Stimulated activated CD4-positive, alpha-beta T cell treated with anti-CD3 and anti-CD28 coated beads, Interleukin-15, amount 100 ng/mL, for 48 hours (primary cell): ENCODE results near the gene NFIA.

Experiments used
- DNase-seq, 2 donors: peaks; one replicate each; pipeline ENCODE4 v3.0.0-alpha.2; 2020; ENCODE audit warnings: low read depth in 2 of 2

Gene NFIA

DNA sequence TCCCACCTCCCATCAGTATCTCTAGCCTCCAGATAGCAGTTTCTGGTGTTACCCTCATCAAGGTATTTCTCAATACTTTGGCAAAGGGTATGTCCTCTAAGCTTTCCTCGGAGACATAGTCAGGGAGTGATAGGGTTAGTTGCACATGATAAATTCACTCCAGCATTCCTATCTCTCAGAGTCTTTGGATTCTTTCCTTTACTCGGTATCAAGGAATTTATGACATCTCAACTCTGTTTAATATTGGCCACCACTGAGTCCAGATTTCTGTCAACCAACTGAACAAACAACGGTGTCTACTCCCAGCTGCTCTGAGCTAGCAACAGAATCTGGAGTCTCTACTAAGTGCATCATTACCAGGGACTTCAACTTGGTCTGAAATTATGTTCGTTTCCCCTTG lies 409.1 kb downstream of the NFIA start:
- no peak for DNase-seq

DNA sequence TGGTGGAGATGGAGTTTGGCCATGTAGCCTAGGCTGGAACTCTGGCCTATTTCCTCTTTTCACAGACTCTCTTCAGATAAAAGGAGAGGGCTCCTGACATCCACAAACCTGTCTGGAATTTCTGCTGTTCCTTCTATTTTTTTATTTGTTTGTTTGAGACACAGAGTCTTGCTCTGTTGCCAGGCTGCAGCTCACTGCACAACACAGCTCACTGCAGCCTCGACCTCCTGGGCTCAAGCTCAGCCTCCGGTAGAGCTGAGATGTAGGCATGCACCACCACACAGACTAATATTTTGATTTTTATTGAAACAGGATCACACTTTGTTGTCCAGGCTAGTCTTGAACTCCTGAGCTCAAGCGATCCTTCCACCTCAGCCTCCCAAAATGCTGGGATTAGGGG lies 411.6 kb downstream of the NFIA start:
- DNase-seq: no peak

DNA sequence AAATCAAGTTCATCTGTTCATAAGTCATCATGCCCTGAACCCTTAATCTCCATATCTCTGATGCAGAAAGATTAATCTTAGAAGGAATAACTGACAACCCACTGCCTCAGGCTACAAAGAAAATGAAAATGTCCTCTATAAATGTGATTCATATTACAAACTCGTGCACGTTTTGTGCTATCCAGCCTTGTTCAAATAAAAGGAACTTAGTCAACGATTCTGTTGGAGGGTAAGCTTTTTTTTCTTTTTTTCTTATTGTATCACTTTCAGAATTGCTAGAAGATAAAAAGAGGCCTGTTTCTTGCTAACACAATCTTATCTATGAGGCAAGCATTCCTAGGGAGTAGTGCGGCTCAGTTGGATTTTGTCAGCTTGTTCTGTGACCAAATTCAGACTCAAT lies 414.1 kb downstream of the NFIA start:
- DNase-seq: no peak

DNA sequence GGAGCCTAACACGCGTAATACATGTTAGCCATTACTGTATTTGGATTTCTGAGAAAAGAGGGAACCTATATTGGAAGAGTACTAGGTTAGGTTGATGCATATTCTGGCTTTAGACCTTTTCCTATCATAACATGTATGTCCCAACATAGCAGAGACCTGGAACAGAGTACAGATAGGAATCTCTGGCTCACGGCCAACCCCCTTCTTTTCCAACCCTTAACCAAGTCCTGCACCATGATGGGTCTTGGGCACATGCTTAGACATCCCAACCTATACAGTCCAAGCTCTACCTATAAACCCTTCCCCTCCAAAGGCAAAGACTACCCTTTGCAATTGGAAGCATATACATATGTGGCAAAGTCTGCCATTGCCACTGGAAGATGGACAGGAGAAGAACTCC lies 414.7 kb downstream of the NFIA start:
- no peak for DNase-seq

DNA sequence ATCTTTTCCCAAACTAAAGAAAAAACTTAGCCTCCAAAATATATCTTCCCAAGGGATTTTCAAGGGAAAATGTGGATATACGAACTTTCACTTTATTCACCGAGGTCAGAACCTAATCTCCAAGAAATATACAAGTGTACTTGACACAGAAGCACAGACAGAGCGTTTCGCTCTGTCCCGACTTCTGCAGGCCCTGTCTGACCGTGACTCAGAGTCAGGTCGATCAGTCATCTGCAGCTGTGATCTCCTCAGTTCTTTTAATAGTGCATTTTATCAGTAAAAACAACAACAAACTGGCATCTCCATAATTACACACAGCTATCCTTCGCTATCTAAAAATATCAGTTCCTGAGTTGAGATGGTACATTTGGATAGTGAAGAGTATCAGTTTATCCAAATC lies 416.0 kb downstream of the NFIA start:
- DNase-seq: no peak

DNA sequence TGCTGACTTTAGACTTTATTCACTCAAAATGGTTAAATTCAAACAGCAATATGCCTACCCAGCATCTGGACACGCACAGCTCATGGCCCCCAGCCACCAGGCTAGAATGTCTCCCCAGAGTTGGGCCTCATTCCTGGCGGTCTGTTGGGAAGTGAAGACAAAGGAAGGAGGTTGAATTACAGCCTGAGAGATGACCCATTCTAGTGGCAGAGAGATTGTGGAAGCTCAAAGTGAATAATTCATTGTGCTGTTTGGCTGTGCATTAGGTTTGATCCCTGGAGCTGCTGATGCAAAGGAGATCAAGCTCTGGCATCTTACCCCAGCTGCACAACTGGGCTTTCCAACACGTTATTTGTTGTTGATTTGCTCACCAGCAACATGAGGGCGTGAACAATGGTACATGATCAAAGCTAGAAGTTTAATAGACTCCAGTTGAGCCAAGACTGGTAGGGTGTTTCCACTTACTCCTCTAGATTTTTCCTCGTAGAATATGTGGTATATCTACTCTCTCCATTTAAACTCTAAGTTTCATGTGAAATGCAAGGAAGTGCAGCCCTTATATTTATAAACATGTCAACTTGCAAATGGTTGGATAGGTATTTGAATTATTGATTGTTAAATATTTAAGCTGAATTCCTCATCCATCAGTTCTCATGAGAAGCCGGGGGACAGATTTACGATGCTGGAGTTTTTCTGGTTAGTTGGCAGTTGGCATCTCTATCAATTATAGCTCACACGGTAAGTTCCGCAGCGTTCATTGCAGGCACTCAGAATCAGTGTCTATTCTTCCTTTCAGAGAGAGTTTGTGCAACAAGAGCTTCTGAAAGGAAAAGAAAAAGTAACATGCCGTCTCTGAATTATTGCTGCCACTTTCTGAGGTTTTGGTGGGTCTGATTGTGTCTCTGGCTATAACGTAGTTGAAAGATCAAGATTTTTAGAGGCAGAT lies 419.9 kb downstream of the NFIA start:
- DNase-seq: no peak

DNA sequence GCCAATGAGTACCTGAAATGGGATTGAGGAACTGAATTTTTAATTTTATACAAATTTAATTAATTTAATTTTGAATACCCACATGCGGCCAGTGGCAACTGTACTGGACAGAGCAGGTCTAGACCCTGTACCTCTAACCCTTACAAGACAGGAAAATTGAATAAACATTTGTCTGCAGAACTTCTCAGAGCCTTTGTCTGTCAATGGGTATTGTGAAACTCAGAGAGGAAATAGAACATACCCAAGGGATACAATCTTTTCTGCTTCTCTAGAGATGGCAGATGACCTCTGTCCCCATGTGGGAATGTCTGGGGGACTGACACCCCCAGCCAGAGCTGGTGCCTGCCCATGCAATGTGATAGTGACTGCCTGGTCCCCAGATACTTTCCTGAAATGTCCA lies 421.9 kb downstream of the NFIA start:
- no peak for DNase-seq

DNA sequence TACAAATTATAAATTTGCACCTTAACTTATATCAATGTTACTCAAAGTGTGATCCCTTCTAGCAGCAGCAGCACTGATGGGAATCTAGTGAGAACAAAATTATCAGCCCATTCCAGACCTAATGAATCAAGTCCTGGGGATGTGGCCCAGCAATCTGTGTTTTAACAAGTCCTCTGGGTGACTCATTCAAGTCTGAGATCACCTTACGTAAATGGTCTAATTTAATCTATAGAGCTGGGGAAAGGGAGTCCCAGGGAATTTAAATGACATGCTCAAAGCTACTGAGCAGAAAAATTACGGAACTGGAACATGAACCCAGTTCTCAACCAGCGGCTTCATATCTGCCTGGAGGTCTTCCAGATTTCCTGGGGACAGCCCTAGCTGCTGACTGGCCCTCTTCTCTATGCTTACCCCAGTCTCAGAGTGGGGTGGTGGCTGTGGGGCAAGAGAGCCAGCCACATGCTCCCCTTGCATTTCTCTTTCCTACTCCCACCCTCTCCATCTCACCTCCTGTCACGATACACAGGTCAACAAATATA lies 422.6 kb downstream of the NFIA start:
- no peak for DNase-seq

DNA sequence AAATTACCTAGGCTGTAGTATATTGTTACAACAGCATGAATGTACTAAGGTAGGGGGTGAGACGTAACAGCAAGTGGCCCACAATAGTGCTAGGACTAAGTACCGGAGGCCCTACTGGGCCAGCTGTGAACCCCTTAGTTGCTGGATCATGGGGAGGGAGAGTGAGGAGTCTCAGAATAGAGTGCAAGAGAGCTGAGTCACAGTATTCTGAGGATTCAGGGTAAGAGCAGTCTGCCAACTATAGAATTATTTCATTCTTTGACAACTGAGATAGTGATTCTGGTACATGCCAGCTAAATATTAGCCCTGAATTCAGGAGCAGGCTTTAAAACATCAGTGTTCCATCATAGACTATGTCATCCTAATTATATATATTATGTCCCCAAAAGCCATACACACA lies 423.9 kb downstream of the NFIA start:
- no peak for DNase-seq

DNA sequence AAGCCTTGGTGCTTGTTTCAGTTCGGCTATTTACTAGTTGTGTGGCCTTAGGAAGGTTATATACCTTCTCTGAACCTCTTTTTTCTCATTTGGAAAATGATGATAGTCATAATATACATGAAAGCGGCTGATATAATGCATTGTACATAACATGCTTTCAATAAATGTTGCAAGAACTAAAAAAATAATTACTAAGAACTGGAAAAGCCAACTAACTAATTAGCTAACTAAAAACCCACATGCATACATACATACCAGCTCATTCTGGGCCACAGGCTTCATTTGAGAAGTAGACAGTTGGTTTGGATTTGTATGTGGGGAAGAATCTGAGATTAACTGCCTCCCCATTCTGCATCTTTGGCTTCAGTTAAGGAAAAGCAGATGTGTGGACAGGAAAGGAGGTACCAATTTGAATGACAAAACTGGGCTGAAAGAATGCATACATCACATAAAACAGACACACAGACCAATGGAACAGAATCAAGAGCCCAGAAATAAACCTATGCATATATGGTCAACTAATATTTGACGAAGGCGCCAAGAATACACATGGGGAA lies 424.7 kb downstream of the NFIA start:
- DNase-seq: no peak
